Femur (tissue), 1 donor: Measurements from ENCODE around the gene CYP4F3.
A peak's percentile ranks its signal among the peaks of the same experiment; 100 is the strongest.
"Not testable (repeated sequence)": the region's sequence is repeated elsewhere in the genome, so short reads cannot be mapped to it uniquely, and the experiment has no call there.

Experiments
- DNase-seq: peaks from one replicate; pipeline ENCODE4 v3.0.0-alpha.2; 2017

CYP4F3 gene

GRCh38 chr19:15640294-15640903 is at the start of gene CYP4F3:
Gene CYP4F3, plus strand, starts transcription at chr19:15640897. Its CDS starts 519 bp downstream, at chr19:15641416.
- DNase-seq: peak; percentile 67

GRCh38 chr19:15591796-15592195 is 48.9 kb upstream of the CYP4F3 start:
- DNase-seq: no peak

GRCh38 chr19:15592506-15592905 is 48.2 kb upstream of the CYP4F3 start:
- not testable (repeated sequence) for DNase-seq

GRCh38 chr19:15593766-15594165 is 46.9 kb upstream of the CYP4F3 start:
- not testable (repeated sequence) for DNase-seq

- no peak for DNase-seq
These were observed 45.6 kb upstream of the CYP4F3 start for GRCh38 chr19:15595069-15595468.

- not testable (repeated sequence) for DNase-seq
These were observed 32.4 kb upstream of the CYP4F3 start for GRCh38 chr19:15607978-15608925.

- DNase-seq: no peak
These were observed 31.4 kb upstream of the CYP4F3 start for GRCh38 chr19:15609261-15609660.

- DNase-seq: no peak
These were observed 28.4 kb upstream of the CYP4F3 start for GRCh38 chr19:15612342-15612741.

GRCh38 chr19:15613338-15613737 is 27.4 kb upstream of the CYP4F3 start:
- DNase-seq: no peak

GRCh38 chr19:15614507-15615379 is 26.0 kb upstream of the CYP4F3 start, which contains the start of gene CYP4F8:
Gene CYP4F8, plus strand, starts transcription at chr19:15615218. Its CDS starts 399 bp downstream, at chr19:15615617.
- DNase-seq: no peak

GRCh38 chr19:15615526-15615925 is 25.2 kb upstream of the CYP4F3 start:
- no peak for DNase-seq

GRCh38 chr19:15616183-15616582 is 24.5 kb upstream of the CYP4F3 start:
- DNase-seq: no peak

GRCh38 chr19:15616627-15617270 is 23.9 kb upstream of the CYP4F3 start:
- DNase-seq: no peak

- no peak for DNase-seq
These were observed 22.4 kb upstream of the CYP4F3 start for GRCh38 chr19:15618321-15618720.

- no peak for DNase-seq
These were observed 18.9 kb upstream of the CYP4F3 start for GRCh38 chr19:15621801-15622200.

- no peak for DNase-seq
These were observed 17.7 kb upstream of the CYP4F3 start for GRCh38 chr19:15622991-15623390.

GRCh38 chr19:15623711-15624318 is 16.9 kb upstream of the CYP4F3 start:
- no peak for DNase-seq

- no peak for DNase-seq
These were observed 12.3 kb upstream of the CYP4F3 start for GRCh38 chr19:15628236-15629002.

- DNase-seq: peak; percentile 81
These were observed 11.5 kb upstream of the CYP4F3 start for GRCh38 chr19:15629003-15629880.

- no peak for DNase-seq
These were observed 8.9 kb upstream of the CYP4F3 start for GRCh38 chr19:15631817-15632216.
